GM18505 (cell line): ENCODE results near the gene CTSA.
A peak's percentile ranks its signal among the peaks of the same experiment; 100 is the strongest.
"Not testable (repeated sequence)": the region's sequence is repeated elsewhere in the genome, so short reads cannot be mapped to it uniquely, and the experiment has no call there.

Experiments used
- ATAC-seq: cut with Tn5 transposase; IDR thresholded peaks from one replicate; pipeline ENCODE4 v1.9.1; 2021; ENCODE audit not compliant: unreplicated experiment
- POLR2A ChIP-seq: IDR thresholded peaks from 4 replicates; pipeline ENCODE4 v1.6.1; 2011; ENCODE audit warnings: borderline replicate concordance; ENCODE audit not compliant: insufficient read depth, insufficient read length; ENCODE audit errors: extremely low read depth

The CTSA gene

DNA sequence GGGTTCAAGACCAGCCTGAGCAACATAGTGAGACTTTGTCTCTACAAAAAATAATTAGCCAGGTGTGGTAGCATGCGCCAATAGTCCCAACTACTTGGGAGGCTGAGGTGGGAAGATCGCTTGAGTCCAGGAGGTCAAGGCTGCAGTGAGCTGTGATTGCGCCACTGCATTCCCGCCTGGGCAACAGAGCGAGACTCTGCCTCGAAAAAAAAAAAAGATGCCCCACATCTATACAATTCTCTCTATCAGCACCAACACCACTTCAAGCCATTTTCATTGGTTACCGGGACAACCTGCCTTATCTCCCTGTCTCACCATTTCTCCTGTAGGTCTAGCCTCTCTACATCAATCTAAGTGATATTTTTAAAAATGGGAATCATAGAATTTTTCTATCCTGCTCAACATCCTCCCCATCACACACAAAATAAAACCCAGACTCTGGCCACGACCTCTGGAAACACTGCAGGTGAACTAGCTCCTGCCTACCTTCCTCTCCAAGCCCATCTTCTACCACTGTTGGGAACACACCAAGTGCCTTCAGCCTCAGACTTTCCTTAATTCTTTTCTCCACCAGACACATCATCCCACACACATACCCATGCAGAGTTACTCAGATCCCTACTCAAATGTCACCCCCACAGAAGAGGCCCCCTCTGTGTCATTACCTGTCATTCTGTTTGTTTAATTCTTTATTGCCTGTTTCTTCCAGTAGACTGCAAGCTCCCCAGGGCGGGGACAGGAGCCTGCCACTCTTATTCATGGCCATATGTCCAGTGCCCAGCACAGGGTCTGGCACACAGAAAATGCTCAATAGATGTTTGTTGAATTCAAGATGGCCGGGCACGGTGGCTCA is 30.4 kb downstream of the CTSA start:
- TF ChIP-seq POLR2A, result no peak
- ATAC-seq, result no peak

DNA sequence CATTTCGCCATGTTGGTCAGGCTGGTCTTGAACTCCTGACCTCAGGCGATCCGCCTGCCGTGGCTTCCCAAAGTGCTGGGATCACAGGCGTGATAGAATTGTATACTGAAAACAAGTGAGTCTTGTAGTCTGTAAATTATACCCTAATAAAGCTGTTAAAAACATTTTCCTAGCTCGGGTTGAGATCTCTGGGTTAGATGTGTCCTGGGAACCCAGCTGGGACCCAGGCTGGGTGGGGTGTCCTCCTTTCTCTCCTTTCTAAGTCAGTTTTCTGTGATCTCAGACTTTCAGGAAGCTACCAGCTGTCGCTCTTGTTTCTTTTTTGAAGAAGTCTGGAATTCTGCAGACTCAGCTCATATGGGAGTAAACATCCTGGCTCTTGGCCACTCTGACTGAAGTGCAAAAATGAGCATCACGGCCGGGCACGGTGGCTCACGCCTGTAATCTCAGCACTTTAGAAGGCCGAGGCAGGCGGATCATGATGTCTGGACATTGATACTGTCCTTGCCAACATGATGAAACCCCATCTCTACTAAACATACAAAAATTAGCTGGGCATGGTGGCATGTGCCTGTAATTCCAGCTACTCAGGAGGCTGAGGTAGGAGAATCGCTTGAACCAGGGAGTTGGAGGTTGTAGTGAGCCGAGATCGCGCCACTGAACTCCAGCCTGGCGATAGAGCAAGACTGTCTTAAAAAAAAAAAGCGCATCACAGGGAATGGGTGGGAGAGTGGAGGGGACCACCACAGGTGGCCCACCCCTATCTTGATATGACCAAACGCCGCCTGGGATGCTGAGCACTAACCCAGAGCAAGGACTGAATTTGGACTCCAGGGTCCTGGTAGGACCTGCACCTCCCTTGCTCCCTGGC is 33.5 kb downstream of the CTSA start:
- ATAC-seq, result no peak
- TF ChIP-seq POLR2A, result no peak

DNA sequence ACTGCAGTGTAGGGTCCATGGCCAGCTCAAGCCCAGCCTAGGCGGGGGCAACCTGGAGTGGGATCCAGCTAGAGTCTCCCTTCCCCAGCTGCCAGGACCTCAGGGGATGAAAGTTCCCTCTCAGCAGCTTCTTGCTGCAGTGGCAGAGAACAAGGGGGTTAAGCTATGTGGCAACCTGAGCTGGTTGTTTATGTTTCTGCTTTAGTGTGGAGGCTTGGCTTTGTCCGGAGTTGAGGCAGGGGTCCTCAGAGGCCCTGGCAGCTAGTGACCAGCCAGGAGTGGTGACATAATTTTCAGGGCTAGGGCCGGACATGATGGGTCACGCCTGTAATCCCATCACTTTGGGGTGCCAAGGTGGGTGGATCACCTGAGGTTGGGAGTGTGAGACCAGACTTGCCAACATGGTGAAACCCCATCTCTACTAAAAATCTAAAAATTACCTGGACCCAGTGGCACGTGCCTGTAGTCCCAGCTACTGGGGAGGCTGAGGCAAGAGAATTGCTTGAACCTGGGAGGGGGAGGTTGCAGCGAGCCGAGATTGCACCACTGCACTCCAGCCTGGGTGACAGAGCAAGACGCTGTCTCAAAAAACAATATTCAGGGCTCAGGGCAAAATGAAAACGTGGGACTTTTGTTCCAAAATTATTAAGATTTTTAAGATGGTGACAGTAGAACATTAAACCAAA is 34.8 kb downstream of the CTSA start:
- TF ChIP-seq POLR2A, result no peak
- ATAC-seq, result no peak

DNA sequence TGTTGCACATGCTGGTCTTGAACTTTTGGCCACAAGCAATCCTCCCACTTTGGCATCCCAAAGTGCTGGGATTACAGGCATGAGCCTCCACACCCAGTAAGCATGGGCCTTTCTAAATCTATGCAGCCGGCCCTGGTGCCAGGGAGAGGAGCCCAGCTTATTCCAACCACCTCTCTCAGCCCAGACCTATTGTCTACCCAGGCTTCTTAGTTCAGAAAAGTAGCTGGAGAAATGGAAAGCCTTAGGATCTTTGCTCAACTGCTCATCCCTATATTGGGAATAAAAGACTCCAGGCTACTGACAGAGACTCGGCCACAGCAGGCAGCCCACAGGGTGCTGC is 35.6 kb downstream of the CTSA start:
- TF ChIP-seq POLR2A, result no peak
- ATAC-seq, result no peak

DNA sequence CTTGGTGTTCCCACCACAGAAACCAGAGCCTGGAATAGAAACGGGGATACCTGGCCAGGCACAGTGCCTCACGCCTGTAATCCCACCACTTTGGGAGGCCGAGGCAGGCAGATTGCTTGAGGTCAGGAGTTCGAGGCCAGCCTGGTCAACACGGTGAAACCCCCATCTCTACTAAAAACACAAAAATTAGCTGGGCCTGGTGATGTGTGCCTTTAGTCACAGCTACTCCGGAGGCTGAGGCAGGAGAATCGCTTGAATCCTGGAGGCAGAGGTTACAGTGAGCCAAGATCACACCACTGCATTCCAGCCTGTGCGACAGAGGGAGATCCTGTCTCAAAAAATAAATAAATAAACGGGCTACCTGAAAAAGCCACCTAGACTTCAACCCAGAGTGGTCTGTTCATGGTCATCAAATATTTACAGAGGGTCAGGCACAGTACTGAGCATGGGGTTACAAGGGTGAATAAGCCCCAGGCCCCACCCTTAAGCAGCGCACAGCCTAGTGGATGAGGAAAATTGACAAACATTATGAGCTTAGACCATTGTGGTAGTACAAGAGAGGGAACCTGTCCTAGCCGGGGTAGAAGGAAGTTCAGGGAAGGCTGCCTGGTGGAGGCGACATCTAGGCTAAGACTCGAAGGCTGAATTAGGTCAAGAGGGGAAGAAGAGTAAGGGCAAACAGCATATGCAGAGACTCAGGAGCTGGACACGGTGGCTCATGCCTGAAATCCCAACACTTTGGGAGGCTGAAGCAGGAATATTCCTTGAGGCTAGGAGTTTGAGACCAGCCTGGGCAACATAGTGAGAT is 36.1 kb downstream of the CTSA start:
- ATAC-seq, result no peak
- TF ChIP-seq POLR2A, result no peak

DNA sequence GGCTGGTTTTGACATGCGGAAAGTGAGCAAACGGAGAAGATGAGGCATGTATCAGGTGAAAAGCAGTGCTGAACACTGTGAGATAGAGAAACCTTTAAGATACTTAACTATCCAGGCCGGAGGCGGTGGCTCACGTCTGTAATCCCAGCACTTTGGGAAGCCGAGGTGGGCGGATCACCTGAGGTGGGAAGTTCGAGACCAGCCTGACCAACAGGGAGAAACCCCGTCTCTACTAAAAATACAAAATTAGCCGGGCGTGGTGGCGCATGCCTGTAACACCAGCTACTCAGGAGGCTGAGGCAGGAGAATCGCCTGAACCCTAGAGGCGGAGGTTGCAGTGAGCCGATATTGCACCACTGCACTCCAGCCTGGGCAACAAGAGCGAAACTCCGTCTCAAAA is 40.5 kb downstream of the CTSA start:
- ATAC-seq, result not testable (repeated sequence)

DNA sequence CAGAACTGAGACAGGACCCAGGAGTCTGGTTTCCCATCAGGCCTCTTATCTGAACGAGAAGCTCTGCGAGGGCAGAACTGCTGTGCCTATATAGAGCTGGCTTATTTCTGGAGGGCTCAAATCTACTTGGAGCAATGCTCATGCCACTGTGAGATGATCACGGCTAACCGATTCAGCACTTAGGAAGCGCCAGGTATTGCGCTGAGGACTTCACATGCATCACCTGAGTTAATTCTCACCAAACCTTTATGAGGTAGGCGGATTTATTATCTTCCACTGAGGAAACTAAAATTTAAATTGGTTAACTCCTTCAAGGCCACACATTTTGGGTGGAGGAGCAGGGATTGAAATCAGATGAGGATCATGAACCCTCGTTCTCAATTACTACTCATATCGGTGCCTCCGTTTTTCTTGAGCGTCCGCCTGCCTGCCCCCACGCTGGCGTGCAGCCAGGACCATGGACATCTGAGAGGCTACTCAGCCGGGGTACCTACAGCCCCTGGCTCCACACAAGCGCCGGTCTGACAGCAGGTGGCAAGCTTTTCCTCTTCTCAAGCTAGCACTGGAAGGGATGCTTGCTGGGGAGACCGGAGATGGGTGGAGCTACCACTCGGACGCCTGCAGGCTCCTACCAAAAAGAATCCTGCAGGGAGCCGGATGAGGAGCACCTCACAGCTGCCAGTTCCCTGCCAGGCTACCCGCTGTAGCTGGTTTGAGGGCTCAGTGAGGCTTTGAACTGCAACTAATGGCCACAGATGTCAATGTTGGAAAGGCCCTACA is 42.3 kb downstream of the CTSA start:
- no peak for ATAC-seq
- peak; percentile 47 for TF ChIP-seq POLR2A

DNA sequence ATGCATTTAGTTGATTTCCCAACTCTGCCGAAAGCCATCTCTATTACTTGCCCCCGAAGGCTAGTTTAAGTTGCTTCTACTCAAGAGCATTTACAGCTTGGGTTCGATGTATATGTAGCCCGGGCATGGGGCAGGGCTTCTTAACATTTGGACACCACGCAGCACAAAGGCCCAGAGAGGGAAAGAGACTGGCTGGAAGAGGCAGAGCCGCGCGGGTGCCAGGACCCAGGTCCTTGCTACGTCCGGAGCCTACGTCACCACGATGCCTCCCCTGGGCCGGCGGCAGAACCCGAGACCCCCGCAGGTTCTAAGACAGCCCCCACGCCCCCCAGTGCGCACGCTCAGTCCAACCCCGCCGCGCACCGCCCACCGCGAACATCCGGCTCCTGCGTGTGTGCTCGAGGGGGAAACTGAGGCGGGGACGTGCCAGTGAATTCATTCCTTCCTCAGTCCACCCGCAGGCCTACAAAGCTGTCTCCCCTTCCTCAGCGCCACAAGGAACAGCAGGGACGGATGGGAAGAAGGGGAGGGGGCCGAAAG is 43.0 kb downstream of the CTSA start:
- ATAC-seq, result peak; percentile 1
- TF ChIP-seq POLR2A, result no peak

DNA sequence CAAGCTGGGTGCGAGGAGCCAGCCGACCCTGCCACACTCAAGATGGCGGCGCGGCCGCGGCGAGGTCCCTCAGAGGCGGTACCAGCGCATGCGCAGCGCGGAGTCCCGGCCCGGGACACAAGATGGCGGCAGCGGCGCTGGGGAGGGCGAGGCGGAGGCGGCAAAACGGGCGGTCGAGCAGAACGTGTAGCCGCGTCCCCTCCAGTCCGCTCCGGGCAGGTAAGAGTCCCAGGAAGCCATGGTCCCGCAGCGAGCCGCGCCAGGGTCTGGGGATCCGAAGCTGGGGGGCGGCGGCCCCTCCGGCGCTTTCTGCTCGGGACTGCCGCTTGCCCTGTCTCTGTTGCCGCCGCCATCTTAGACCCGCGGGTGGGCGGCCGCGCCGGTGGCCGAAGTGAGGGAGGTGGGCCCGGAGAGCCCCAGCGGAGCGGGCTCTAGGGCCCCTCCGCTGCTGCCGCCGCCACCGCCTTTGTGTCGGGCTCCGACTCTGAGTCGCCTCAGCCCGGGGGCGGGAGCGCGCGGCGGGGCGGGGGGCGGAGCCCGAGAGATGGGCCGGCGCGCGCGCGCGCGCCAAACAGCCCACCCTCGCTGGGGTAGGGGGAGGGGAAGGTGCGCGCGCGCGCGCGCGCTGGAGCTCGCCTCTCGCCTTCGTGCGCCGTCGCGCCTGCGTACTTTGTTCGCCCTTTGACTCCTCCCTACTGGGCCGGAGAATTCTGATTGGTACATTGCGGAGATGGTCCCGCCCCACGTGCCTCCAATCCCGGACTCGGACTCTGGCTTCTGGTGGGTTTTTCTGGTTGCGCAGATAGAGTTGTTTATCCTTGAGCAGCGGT is 43.7 kb downstream of the CTSA start, which contains the start of gene PCIF1:
Gene PCIF1, plus strand, starts transcription at position 98 of the 830 bp plus-strand sequence. CDS start 4,317 bp downstream, outside the sequence.
- peak; percentile 94 for TF ChIP-seq POLR2A
- peak; percentile 69 for ATAC-seq

DNA sequence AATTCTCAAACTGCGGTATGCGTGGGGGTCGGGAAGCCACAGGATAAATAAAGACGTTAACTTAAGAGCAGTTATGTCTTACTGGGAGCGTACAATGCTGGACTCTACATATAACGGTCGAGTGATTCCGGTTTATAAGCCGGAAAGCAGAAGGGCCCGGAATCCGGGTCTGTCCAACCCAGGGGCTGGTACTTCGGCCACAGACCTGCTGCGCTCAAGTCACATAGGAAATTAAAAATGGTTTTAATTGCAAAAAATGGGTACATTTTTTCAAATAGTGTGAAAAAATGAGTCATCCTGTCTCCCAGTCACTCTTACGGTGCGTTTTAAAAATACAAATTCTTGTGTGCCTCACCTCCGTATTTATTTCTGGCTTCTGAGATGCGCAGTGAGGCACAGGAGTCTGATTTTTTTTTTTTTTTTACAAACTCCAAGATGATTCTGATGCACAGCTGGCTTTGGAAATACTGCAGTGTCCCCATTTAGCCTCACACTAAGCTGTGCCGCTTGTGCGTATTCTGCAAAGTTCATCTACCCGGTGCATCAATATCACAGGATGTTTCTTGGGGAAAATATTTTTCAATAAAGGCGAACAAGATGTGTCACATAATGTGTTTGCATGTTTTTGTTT is 44.4 kb downstream of the CTSA start:
- ATAC-seq, result peak; percentile 12
- no peak for TF ChIP-seq POLR2A

DNA sequence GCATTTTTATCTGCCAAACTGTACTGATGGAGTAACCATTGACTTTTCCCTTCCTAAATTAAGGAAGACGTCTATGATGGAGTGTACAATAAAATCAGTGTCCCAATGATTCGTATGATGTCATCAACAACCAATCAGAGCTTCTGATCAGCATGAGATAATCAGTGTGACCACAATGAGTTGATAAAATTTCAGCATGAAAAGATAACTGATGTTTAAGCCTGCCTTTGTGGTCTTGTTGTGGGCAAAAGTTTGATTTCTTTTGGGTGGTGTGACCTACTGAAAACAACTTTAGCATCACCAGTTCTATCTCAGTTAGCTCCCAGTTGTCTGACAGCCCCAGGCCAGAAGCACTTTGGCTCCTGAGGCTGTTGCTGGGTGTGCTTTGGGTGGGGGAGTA is 46.6 kb downstream of the CTSA start:
- no peak for ATAC-seq
- TF ChIP-seq POLR2A, result no peak
